UCSD-AML1 (cell line): ENCODE data around the gene DOC2A.

Source experiments
- DNase-seq: peaks from one replicate; lab custom pipeline; 2025; ENCODE audit not compliant: unreplicated experiment; lab: John Stamatoyannopoulos, UW

Gene DOC2A

DNA sequence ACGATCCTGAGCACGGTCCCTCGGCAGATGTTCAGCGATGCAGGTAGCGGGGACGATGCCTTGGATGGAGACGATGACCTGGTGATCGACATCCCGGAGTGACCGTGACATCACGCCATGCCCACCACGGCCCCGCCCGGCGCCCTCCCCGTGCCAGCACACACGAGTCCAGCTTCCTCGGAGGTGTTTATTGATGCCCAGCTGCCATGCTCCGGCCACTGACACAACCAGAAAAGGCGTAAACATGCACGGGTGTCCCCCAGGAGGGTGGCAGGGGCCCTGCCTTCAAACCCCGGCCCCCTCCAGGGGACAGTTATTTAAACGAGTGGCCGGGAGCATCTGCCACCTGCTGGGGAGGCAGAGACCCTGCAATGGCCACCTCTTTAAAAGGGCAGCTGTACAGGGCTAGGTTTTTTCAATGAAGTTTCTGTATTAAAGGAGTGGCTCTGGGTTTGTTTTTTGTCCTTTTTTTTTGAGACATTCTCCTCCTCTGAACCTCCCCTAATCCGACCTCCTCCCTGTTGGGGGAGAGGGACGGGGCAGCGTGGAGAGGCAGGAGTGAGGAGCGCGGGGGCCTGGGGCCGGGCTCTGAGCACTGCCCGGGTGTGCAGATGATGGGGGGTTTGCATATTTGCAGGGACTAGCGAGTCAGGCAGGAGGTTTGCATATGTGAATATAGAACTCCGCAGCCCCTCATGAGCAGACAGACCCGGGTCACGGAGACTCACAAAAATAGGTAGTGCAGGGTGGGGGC lies 5.3 kb downstream of the DOC2A start:
- DNase-seq, result no peak

DNA sequence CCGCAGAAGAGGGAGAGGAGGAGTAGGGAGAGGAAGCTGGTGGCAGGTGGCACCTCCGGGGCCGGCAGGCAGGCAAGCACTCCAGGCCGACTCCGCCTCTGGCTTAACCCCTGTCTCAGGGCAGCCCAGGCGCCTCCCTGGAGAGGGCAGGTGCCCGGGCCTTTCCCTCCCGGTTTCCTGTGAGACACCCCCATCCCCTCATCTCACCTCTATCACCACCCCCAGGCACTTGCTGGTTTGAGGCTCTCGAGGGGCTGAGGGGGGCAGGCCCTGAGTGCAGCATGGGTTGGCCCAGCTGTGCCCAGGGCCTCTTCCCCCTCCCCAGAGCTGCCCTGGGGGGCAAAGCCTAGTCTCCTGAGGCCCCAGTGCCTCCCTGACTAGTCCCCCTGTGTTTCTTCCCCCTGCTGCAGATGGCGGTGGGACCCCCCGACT lies 6.0 kb downstream of the DOC2A start:
- no peak for DNase-seq

DNA sequence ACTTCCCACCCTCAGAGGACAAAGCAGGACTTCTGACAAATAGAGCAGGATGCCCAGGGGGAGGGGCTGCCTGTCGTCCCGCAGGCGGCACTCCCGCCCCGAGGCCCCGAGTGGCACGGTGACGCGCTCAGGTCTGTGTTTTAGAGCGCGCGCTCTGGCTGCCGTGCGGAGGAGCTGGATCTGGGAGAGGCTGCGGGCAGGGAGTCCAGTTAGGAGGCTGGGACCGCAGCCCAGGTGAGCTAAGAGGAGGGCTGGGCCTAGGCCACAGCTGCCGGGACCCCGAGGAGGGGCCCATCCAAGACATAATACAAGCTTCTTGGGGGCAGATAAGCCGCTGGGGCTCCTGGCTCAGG lies 6.4 kb downstream of the DOC2A start:
- no peak for DNase-seq

DNA sequence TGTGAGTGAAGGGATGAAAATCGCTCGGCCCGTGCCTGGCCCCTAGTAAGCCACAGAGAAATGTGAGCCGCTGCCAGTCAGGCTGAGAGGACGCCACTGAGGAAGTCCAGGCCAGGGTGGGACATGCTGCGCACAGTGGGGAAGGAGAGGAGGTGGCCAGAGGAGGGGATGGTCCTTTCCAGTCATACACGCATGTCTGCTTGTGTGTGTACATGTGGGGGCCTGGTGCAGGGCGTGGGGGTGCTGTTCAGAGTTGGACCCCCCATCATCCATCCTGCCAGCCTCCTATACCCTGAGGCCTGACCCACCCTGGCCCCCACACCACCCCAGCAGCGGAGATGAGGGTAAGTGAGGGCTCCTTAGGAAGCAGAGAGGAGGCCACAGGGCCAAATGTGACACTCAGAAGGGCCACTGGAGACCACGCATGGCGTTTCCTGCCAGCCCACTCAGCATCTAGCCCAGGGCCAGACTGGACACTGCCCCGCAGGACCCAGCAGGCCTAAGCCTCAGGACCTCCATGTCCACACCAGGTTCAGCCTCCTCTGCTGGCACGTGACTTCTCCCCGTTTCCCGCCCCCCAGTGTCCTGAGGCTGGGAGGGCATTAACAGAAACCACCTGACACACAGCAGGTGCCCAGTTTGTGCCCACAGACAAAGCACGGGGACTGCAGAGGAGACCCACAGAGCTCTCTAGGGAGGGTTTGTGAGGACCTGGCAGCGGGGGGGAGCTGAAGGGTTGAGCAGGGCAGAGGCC lies 7.0 kb downstream of the DOC2A start:
- DNase-seq, result no peak

DNA sequence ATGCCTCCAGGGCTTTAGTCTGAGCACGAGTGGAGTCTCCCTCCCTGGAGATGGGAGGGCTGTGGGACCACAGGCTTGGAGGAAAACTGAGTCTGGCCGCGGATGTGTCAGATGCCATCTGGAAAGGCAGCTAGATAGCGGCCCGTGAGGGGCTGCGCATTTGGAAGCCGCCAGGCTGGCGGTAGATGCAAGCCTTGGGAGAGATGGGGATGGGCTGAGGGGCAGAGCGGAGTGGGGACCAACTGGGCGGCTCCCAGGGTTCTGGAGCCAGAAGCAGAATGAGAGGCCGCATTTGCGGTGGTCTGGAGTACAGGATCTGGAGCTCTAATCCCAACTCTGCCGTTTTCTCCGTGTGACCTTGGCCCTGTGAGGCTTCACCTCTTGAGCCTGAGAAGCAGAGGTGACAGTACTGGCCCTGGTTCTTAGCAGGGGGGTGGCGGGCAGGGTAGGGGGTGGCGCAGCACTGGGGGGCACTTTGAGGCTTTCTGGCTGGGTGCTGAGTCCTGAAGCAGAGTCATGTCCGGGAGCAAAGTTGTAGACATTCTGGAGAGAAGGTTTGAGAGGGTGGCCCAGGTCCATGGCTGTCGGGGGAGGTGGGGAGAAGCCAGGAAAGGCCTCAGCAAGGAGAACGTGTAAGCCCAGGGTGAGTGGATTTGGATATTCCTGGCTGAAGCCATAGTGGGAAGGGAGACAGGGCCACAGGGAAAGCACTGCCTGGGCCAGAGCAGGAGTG lies 8.0 kb downstream of the DOC2A start:
- DNase-seq, result no peak

DNA sequence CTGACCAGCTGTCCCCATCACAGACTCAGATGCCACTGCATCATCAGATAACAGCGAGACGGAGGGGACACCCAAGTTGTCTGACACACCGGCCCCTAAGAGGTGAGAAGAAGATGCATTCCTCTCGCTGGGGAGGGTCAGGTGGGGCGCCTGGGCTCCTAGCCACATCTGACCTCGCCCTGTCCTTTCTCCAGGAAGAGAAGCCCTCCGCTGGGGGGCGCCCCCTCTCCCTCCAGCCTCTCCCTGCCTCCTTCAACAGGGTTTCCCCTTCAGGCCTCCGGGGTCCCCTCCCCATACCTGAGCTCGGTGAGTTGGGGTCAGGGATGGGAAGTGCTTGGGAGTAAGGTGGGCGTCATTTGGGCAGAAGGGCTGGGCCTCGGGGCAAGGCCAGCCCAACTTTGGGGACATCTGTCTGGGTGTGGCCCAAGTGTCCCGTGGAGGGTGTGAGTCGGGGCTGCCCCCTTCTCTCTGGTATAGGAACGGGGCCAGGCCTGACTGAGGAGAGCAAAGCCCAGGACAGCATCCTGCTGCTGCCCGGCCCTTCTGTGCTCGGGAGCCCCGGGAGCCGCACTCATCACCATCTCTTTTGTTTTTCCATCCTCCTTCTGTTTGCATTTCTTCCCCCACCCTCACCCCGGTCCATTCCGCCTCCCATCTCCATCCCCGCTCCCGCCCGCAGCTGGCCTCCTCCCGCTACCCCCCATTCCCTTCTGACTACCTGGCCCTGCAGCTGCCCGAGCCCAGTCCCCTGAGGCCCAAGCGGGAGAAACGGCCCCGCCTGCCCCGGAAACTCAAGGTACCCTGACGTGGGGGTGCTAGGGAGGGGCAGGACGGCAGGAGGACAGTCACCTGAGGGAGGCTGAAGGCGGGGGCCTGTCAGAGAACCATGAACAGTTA lies 9.8 kb downstream of the DOC2A start:
- no peak for DNase-seq

DNA sequence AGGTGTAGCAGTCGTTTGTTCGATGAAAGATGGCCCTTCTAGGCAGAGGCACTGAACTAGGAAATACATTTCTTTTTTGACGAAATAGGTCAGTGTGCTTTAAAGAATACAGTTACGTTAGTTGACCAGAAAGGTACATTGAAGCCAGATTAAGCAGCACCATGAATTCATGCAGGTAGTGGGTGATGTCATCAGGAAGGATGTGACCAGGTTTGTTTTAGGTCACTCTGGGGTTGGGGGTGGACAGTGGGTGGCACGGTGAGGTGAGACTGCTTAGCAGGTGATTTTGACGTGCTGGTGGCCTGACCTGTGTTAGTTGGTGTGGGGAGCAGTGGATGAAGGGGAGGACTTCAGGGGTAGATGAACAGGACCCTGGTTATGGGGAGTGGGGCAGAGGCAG lies 11.2 kb downstream of the DOC2A start:
- DNase-seq, result no peak

DNA sequence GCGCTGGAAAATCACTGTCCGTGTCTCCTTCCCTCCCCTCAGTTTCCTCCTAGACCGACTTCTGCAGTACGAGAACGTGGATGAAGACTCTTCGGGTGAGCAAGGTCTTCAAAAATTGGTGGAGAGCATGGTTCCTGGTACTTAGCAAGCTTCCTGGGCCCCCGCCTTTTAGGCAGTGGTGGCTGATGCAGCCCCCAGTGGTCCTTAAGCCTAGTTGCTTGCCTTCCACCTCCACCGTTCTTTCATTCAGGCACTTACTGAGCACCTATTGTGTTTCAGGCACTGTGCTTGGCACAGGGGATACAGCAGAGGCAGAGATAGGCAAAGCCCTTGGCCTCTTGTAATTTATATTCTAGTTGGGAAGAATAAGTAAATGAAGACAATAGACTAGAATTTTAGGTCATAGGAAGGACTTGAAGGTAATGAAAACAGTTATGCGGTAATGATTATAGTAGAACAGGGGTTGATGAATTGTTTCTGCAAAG lies 14.0 kb downstream of the DOC2A start:
- DNase-seq, result no peak

DNA sequence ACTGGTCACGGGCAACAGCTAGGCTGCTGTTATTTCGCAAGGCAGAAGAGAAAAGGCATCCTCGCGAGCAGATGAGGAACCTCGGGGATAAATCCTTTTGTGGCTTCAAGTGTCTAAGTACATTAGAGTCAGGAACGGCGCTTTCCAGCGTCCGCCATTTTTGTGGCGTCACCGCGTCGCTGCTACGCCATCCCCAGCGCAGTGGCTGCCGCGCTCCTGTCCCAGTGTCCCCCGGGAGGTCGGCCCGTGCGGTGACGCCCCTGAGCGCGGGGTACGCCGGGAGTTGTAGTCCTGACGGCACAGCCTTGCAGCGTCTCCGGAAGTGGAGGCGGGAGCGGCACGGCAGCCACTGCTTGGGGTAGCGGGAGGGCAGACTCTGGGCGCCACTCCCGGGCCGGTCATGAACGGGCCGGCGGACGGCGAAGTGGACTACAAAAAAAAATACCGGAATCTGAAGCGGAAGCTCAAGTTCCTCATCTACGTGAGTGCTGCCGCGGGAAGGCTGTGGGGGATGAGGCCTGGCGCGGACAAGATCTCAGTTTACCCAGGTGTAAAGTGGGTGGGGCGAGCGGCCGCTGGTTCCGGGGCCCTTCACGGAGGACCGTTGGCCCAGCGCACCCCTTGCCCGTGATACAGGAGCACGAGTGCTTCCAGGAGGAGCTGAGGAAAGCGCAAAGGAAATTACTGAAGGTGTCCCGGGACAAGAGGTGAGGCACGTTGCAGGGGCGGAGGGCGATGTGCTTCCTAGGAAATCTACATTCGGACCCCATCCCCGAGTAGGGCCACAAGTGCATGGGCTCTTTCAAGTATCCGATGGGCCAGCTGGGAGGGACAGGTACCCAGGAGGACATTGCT lies 14.7 kb downstream of the DOC2A start, which contains the start of gene INO80E:
Gene INO80E, plus strand, starts transcription at position 331 of the 855 bp plus-strand sequence. Its CDS starts 70 bp downstream, at position 401.
- DNase-seq, result peak; percentile 97

DNA sequence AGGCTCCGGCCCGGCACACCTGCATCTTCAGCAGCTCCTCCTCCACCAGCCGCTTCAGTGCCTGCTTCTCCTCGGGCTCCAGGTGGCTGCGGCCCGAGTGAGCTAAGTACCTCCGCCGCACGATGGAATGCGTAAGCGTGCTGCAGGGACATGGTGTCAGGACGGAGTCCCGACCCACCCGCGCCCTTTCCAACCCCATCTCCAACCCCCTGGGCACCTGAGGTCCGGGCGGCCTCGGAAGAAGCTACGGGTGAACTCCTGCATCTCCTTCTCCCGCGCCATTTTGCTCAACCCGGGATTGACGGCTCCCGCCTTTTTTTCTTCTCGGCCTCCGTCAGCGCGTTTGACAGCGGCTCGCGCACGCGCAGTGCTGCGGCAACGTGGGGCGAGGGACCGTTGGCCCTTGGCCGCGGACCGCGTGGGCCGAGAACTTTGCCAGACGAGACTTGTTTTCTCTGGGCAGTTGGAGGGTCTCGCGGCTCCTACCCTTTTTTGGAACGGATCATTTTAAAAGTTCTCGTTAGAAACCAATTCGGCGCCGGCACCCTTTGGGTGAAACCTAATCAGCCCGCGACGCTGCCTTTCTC lies 15.4 kb downstream of the DOC2A start, which contains the start of gene HIRIP3:
Gene HIRIP3, minus strand, starts transcription at position 294 of the 587 bp plus-strand sequence. Its CDS starts 12 bp downstream, at position 282.
- DNase-seq, result peak; percentile 83

DNA sequence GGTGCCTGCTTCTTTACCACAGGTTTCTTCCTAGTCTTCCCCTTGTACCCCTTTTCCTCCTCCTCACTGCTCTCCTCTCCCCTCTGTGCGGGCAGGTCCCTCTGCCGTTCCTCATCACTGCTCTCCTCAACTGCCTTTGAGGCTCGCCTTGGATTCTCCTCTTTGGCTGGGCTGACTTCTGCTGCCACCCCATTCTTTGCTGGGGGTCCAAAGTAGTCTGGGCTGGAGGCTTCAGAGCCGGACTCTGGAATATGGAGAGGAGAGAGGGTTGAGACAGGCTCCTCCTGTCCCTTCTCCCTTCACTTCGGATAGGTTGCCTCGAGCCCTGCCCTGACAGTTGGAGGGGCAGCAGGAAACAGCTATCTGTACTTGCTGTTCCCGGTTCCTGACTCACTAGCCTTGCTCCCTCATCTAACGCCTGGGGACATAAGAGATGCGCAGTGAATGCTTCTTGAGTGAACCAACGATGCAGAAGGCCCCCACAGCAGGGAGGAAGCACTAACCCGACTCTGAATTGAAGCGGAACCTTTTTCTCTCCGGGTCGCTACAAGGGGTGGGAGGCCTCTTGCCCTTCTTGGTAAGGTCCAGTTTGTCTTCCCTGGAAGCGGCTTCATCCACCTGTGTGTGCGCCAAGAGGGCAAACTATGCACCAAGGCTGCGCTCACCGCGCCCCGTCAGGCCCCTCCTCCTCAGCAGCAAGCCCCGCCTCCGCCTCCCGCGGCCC lies 16.1 kb downstream of the DOC2A start:
- no peak for DNase-seq

DNA sequence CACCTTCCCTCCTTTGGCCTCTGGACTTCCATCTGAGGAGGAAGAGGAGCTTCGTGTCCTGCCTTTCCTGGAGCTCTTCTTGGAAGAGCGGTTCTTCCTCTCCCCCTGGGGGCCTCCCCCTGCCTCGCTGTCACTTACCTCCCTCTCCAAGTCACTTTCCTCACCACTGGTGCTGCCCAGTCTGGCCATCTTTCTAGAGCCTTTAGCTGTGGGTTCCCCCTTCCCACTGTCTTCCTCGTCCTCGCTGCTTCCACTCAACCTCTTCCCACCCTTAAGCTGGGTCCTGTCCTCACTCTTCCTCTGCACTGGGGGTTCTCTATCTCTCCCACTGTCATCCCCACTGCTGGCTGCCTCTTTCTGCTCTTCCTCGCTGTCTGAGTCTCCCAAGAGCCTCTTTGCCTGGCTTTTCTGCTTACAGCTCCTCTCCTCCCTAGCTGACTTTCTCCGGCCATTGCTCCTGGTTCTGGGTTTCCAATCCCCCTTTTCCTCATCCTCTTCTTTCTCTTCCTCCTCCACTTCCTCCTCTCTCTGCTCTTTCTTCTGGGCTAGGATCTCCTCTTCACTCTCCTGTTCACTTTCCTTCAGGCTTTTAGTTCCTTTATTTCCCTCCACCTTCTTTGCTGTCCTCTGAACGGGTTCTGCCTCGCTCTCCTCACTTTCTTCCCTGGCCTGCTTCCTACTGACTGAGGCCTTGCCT lies 16.8 kb downstream of the DOC2A start:
- no peak for DNase-seq

DNA sequence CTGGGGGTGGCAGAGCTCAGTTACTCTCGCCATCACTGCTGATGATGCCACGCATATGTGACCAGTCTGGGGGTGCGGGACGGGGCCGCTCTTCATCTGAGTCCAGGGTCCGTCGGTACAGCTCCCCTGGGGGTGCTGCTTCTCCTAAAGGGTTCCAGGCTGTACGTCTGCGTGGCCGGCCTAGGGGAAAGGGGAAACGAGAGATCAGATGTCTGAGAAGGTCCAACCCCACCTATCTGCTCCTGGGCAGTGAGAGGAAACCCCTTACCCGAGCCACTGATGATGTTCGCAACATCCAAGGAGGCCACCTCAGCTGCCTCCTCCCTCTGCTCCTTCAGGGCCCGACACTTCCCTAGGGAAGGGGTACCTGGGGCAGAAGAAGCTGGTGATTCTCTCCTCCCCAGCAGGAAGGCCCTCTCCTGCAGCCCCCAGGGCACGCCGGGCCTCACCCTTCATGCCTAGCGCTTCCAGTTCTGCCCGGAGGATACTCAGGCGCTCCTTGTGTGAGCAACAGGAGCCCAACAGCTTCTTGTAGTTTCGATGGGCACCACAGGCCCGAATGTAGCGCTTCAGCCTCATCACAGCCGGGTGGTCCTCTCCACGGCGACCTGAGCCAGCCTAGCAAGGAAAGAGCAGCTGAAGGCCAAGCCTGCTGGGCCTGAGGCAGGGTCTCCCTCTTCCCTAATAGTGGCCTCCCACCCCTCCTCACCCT lies 17.5 kb downstream of the DOC2A start:
- no peak for DNase-seq

DNA sequence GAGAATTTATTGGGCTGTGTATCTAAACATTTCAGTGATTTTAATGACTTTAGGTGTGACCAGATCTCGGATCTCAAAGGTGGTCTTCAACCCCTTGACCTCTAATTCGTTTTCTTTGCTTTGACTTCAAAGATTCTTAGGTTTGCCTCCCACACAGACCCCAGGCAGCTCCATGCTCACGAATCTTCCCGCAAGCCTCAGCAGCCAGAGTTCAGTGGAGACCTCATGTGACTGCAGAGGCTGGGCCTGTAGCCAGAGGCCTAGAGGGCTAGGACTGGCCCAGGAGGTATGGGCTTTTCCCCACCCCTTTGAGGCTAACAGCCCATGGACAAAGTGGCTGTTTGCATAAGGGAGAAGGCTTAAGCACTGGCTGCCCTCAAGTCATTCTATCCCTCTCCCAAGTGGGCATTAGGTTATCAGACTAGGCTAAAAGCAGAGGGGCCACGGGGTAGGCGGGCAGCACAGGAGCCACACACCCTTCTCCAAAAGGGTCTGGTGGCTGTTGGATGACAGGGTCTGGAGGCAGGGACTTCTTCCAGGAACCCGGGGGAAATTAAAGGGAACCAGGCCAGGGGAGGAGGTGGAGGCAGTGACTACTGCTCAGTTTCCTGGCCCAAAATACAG lies 18.4 kb downstream of the DOC2A start:
- no peak for DNase-seq

DNA sequence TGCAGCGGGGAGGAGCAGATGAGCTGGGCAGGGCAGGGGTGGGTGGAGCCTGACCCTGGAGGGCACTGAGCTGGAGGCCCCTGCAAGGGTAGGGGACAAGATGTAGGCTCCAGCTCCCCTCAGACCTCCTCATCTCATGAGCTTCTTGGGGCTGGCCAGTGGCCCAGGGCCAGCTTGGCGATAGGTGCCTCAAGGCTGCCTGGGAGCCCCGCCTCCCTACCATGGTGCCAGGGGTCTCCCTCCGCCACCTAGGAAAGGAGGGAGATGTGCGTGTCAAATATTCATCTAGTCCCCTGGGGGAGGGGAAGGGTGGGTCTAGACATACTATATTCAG lies 19.3 kb downstream of the DOC2A start:
- DNase-seq, result no peak

DNA sequence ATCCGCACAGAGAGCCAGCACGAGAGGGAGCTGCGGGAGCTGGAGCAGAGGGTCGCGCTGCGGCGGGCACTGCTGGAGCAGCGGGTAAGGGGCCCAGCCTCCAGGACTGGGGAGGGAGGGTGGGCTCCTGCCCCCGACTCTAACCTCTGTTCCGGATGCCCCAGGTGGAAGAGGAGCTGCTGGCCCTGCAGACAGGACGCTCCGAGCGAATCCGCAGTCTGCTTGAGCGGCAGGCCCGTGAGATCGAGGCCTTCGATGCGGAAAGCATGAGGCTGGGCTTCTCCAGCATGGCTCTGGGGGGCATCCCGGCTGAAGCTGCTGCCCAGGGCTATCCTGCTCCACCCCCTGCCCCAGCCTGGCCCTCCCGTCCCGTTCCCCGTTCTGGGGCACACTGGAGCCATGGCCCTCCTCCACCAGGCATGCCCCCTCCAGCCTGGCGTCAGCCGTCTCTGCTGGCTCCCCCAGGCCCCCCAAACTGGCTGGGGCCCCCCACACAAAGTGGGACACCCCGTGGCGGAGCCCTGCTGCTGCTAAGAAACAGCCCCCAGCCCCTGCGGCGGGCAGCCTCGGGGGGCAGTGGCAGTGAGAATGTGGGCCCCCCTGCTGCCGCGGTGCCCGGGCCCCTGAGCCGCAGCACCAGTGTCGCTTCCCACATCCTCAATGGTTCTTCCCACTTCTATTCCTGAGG lies 19.8 kb downstream of the DOC2A start:
- DNase-seq, result no peak
